Stimulated activated CD4-positive, alpha-beta T cell treated with anti-CD3 and anti-CD28 coated beads, Interleukin-2, amount 100 ng/mL, for 24 hours (primary cell): ENCODE data around the gene TMEM244.
"Not testable (repeated sequence)": the region's sequence is repeated elsewhere in the genome, so short reads cannot be mapped to it uniquely, and the experiment has no call there.

ENCODE experiments used
- DNase-seq, 2 donors: peaks; one replicate each; pipeline ENCODE4 v3.0.0-alpha.2; 2020

TMEM244 gene

GRCh38 chr6:129860908-129861665 lies at the start of gene TMEM244:
TSS of gene TMEM244 (minus strand) at chr6:129861315. CDS start at chr6:129861188, 127 bp downstream.
- no peak for DNase-seq

- DNase-seq: no peak
Observed at GRCh38 chr6:129908858-129909257, 47.7 kb upstream of the TMEM244 start.

GRCh38 chr6:129908356-129908755 lies 47.2 kb upstream of the TMEM244 start:
- DNase-seq: no peak

GRCh38 chr6:129906515-129907077 lies 45.5 kb upstream of the TMEM244 start:
- DNase-seq: no peak

- no peak for DNase-seq
Observed at GRCh38 chr6:129903082-129903481, 42.0 kb upstream of the TMEM244 start.

- no peak for DNase-seq
Observed at GRCh38 chr6:129902681-129903080, 41.6 kb upstream of the TMEM244 start.

GRCh38 chr6:129901910-129902309 lies 40.8 kb upstream of the TMEM244 start:
- DNase-seq: no peak

GRCh38 chr6:129895692-129896091 lies 34.6 kb upstream of the TMEM244 start:
- no peak for DNase-seq

GRCh38 chr6:129894921-129895320 lies 33.8 kb upstream of the TMEM244 start:
- no peak for DNase-seq

GRCh38 chr6:129893640-129894039 lies 32.5 kb upstream of the TMEM244 start:
- no peak for DNase-seq

- no peak for DNase-seq
Observed at GRCh38 chr6:129890701-129891100, 29.6 kb upstream of the TMEM244 start.

- DNase-seq: no peak
Observed at GRCh38 chr6:129890164-129890563, 29.0 kb upstream of the TMEM244 start.

- no peak for DNase-seq
Observed at GRCh38 chr6:129889580-129889979, 28.5 kb upstream of the TMEM244 start.

- no peak for DNase-seq
Observed at GRCh38 chr6:129886401-129887155, 25.5 kb upstream of the TMEM244 start.

GRCh38 chr6:129884211-129884610 lies 23.1 kb upstream of the TMEM244 start:
- DNase-seq: no peak

GRCh38 chr6:129882510-129883023 lies 21.5 kb upstream of the TMEM244 start:
- DNase-seq: no peak

GRCh38 chr6:129877894-129878293 lies 16.8 kb upstream of the TMEM244 start:
- DNase-seq: not testable (repeated sequence)

- no peak for DNase-seq
Observed at GRCh38 chr6:129875610-129876520, 14.8 kb upstream of the TMEM244 start.

- DNase-seq: no peak
Observed at GRCh38 chr6:129874837-129875236, 13.7 kb upstream of the TMEM244 start.

- DNase-seq: no peak
Observed at GRCh38 chr6:129872586-129872985, 11.5 kb upstream of the TMEM244 start.

- DNase-seq: no peak
Observed at GRCh38 chr6:129871221-129871620, 10.1 kb upstream of the TMEM244 start.

- no peak for DNase-seq
Observed at GRCh38 chr6:129867403-129867802, 6.3 kb upstream of the TMEM244 start.

GRCh38 chr6:129866688-129867087 lies 5.6 kb upstream of the TMEM244 start:
- DNase-seq: no peak
